HG02759 (cell line): ENCODE measurements around the gene ZBTB32.

ENCODE experiments used
- ATAC-seq: cut with Tn5 transposase; IDR thresholded peaks from one replicate; pipeline ENCODE4 v1.9.1; 2021; ENCODE audit warnings: mild to moderate bottlenecking, moderate library complexity; ENCODE audit not compliant: unreplicated experiment

Gene ZBTB32

DNA sequence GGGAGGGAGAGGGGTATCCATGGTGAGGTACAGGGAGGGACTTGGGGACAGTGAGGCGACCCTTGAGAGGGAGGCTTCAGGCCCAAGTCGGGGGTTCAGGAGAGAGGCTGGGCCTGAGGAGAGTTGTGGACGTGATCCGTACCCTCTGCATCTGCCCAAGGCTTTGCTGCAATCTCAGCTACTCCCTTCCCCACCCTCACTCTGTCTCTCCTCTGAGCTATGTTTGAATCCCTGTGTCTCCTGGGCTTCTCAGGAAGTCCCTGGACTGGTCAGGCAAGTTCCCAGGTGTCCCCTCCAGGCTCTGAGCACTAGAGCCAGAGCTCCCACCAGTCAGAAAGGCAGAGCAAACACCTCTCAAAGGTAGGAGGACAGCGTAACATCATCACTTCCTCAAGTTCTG is 45.8 kb downstream of the ZBTB32 start:
- ATAC-seq = no peak

- no peak for ATAC-seq
Observed at GRCh38 chr19:35751839-35752745, 47.7 kb downstream of the ZBTB32 start.

DNA sequence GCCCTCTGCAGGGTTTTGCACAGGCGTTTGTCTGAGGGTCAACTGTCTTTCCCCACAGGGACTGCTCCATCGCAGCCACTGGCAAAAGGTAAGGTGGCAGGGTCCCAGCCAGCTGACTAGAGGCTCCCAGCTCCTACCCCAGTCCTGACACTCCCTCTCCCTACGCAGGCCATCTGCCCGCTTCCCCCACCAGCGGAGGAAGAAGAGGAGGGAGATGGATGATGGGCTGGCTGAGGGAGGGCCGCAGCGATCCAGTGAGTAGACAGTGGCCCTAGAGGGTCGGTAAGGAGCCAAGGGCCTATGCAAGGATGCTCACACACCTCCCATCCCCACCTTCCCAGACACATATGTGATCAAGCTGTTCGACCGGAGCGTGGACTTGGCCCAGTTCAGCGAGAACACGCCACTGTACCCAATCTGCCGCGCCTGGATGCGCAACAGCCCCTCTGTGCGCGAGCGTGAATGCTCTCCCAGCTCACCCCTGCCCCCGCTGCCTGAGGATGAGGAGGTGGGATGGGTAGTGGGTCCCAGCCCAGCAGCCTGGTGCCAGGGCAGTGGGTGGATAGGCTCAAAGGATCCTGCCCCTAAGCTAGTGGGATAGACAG is 48.5 kb downstream of the ZBTB32 start:
- ATAC-seq = no peak

DNA sequence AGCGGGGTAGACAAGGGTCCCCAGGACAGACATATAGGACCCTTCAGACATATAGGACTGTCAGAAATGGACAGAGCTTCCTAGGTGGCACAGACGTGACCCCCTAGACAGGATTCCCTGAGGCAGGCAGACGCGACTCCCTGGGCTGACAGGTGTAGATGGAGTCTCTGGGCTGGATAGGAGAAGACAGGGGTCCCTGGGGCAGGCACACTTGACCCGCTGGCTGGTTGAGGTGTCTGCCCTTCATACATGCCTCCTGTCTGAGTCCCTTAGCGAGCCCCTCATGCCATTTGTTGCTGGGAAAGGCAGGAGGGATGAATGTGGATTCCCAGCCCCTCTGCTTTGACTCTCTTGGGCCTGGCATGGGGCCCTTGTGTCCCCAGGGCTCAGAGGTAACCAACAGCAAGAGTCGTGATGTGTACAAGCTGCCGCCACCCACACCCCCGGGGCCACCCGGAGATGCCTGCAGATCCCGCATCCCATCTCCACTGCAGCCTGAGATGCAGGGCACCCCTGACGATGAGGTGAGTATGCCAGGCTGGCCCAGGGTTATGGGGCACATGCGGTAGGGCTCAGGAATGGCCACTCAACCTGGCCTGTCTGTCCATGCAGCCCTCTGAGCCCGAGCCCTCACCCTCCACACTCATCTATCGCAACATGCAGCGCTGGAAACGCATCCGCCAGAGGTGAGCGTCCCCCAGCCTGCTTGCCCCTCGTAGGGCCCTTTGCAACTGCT is 49.4 kb downstream of the ZBTB32 start:
- ATAC-seq = no peak

DNA sequence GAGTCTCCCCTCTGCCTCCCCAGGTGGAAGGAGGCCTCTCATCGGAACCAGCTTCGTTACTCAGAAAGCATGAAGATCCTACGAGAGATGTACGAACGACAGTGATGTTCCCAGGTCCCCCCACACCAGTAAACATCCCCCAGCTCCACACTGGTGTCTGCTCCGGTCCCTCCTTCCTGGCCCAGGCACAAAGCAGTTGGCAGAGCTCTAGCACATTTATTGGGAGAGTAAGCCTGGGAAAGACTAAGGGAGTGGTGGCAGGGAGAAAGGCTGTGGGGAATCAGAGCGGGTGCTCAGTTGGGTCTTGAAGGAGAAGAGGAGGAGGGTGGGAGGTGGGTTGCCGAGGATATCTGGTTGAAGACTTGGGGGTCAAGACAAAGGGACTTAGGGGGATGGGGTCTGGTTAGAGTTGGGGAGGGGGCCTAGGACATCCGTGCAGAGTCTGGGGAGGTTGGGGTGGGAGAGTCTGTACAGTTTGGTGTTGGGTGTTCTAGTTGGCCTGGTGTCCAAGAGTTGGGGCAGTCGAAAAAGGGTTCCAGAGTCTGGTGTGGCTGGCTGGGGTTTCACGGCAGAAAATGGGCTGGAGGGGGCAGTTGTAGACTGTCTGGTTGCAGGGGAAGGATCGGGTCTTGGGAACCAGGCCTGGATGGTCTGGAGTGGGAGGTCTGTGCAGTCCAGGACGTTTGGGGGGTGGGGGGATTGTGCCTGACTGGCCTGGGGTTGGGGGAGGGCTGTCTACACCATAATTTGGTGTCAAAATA is 50.2 kb downstream of the ZBTB32 start:
- no peak for ATAC-seq

- ATAC-seq = no peak
Observed at GRCh38 chr19:35755131-35755549, 50.8 kb downstream of the ZBTB32 start.

- no peak for ATAC-seq
Observed at GRCh38 chr19:35755550-35756376, 51.4 kb downstream of the ZBTB32 start.

DNA sequence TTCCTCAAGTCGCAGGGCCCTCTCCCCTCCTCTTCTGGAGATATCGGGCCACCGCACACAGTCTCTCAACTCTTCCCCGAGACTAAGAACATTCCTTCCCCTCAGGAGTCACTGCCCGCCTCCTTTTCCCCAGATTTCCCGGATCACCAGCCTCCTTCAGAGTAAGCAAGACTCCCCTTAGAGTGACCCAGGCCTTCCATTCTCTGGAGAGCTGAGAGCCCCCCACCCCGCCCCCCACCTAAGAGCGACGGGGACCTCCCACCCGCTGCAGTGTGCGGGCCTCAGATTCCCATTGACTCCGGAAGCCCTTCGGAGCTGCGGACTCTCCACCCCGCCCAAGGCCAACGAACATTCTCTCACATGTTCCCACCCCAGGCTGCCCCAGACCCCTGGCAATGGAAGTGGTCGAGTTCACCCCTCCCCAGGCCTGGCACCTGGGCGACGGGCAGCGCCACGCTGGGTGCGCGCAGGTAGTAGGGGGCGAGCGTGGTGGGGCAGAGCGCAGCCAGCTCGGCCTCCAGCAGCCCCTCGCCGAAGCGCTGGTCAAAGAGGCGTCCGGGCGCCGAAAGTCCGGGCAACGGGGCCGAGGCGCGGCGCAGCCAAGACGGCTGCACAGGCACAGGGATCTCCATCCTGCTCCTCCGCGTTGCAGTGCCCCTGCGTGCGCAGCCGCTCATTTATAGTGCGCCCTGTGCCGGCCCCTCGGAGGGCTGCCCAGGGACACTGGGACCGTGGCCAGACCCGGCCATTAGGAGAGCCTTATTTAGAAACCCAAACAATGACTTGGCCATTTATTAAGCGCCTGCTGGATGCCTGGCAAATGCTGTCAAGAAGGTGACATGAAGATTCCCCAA is 52.2 kb downstream of the ZBTB32 start, which contains the start of gene HSPB6:
Gene HSPB6, minus strand, starts transcription at position 653 of the 854 bp plus-strand sequence. Its CDS starts 21 bp downstream, at position 632.
- ATAC-seq = no peak

DNA sequence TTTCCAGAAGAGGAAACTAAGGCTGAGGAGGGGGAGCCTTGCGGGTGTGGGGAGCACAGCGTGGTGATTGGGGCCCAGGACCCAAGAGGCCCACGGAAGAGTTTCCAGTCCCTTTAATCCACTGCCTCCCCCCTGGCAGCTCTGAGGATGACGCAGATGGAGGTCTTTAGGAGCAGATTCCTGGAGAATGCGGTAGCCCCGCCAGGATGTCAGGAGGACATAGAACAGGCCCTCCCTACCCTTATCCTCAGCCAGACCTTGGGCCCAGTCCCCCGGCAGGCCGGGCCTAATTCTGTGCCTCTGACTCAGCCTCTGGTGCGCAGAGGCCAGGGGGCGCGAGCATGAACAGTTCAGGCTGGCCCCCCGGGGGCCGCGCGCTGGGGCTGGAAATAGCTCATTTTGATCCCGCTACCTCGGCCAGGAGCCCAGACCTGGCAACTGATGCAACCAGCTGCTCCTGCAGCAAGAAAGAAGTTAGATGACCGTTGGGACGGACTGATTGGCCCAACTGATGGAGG is 52.9 kb downstream of the ZBTB32 start:
- ATAC-seq = peak; percentile 3

DNA sequence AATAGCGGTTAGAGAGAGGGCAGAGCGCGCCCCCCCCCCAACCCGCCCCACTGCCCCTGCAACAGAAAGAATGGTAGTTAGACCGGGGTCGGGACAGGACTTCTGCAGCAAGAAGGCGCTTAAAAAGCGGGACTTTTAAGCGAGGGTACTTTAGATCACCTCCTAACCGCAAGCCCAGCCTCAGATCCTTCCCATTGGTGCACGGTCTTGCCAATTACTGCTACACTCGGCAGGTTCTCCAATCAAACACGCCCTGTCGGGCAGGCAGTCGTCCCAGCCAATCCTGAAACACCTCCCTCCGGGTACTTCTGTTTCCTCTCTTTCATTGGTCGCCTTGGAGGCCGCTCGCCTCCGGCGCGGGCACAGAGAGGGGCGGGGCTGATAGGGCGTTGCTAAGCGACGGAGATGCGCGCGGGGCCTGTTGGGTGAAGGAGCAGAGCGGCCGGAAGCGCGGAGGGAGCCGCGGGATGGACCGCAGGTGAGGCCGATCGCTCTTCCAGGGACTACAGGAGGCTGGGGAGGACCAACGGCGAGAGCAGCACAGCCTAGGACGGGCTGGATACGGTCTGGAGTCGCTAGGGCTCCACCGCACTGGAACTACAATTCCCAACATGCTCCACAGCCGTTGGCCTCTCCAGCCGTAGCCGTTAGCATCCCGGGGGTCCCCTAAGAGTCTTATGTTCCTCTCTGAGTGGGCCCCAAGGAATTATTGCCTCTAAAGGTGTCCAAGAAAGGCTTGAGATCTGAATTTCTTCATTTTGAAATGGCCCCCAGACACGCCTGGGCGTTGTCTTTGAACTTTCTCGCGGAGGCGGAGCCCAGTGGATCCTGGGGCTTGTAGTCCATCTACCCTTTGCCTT is 53.6 kb downstream of the ZBTB32 start, which contains the start of gene PROSER3:
Gene PROSER3, plus strand, starts transcription at position 428 of the 860 bp plus-strand sequence. Its CDS starts 40 bp downstream, at position 468.
- ATAC-seq = peak; percentile 93

GRCh38 chr19:35759697-35760096 is 55.3 kb downstream of the ZBTB32 start:
- no peak for ATAC-seq

GRCh38 chr19:35760711-35761349 is 56.5 kb downstream of the ZBTB32 start:
- ATAC-seq = no peak

DNA sequence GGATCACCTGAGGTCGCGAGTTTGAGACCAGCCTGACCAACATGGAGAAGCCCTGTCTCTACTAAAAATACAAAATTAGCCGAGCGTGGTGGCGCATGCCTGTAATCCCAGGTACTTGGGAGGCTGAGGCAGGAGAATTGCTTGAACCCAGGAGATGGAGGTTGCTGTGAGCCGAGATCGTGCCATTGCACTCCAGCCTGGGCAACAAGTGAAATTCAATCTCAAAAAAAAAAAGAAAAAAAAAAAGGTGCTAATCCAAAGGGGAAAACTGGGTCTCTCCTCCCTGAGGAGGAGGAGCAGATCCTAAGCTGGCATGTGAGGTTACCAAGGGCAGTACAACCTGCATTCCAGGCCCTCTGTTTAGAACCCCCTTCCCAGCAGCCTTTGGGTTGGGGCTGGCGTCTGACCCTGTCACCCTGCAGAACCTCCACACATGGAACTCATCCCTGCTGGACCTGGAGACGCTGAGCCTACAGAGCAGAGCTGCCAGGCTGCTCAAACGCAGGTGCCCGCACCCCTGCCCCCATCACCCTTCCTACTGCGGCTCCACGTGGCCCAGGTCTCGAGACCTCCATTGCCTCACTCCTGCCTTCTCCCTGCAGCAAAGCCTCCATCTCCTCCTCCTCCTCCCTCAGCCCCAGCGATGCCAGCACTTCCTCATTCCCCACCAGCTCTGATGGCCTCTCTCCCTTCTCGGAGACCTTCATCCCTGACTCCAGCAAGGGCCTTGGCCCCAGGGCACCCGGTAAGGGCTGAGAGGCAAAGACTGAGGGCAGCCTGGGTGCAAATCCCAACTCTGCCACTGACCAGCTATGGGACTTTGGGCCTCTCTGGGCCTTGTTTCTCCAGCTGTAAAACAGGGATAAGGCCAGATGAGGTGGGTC is 60.3 kb downstream of the ZBTB32 start:
- no peak for ATAC-seq
